D721Med (cell line): ENCODE data around the gene STAB1.

ENCODE experiments used
- DNase-seq: peaks from one replicate; pipeline ENCODE4 v3.0.0; 2011; ENCODE audit warnings: low spot score; ENCODE audit not compliant: insufficient read length
- FAIRE-seq: peaks from 2 replicates; lab custom pipeline; 2011; peaks lifted over from hg19 to GRCh38; lab: Jason Lieb, UNC
- TF ChIP-seq, protein P1 (sequence below): IDR thresholded peaks from 2 replicates; pipeline ENCODE4 v1.5.1; 2012; ENCODE audit warnings: mild to moderate bottlenecking, control low read depth; ENCODE audit not compliant: insufficient read depth; ENCODE audit errors: missing control alignments

Gene STAB1

GRCh38 chr3:52489453-52489852 is 5.7 kb upstream of the STAB1 start:
- FAIRE-seq, result no peak
- TF ChIP-seq, protein P1, sequence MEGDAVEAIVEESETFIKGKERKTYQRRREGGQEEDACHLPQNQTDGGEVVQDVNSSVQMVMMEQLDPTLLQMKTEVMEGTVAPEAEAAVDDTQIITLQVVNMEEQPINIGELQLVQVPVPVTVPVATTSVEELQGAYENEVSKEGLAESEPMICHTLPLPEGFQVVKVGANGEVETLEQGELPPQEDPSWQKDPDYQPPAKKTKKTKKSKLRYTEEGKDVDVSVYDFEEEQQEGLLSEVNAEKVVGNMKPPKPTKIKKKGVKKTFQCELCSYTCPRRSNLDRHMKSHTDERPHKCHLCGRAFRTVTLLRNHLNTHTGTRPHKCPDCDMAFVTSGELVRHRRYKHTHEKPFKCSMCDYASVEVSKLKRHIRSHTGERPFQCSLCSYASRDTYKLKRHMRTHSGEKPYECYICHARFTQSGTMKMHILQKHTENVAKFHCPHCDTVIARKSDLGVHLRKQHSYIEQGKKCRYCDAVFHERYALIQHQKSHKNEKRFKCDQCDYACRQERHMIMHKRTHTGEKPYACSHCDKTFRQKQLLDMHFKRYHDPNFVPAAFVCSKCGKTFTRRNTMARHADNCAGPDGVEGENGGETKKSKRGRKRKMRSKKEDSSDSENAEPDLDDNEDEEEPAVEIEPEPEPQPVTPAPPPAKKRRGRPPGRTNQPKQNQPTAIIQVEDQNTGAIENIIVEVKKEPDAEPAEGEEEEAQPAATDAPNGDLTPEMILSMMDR, result no peak

GRCh38 chr3:52490035-52490938 is 4.9 kb upstream of the STAB1 start:
- no peak for DNase-seq
- FAIRE-seq, result no peak
- TF ChIP-seq, protein P1, result no peak

More at GRCh38 chr3:52489453-52489852, 5.7 kb upstream of the STAB1 start:
- DNase-seq, result no peak

DNA sequence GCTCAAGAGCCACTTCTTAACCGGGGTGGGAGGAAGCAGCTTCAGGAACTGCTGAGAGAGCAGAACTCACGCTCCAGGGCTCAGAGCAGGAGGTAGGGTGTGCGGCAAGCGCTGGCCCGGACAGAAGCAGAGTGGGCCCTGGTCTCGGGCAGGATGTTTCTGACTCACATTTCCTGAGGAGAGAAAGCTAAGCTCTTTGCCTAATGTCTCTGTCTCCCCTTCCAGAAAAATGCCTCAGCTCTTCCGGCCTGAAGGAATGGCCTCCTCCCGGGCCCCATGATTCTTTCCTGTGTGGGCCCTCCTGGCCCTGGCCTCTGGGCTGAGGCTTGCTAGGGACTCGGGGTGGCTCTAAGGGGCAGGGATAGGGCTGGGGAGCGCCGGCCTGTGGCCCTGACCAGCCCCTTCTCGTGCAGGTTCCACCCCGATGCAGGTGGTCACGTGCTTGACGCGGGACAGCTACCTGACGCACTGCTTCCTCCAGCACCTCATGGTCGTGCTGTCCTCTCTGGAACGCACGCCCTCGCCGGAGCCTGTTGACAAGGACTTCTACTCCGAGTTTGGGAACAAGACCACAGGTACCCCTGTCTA is 4.1 kb upstream of the STAB1 start:
- DNase-seq (no peak), FAIRE-seq (no peak)

GRCh38 chr3:52492059-52492458 is 3.1 kb upstream of the STAB1 start:
- TF ChIP-seq, protein P1, result no peak
- no peak for FAIRE-seq
- no peak for DNase-seq

More for the DNA sequence above, 4.1 kb upstream of the STAB1 start:
- TF ChIP-seq, protein P1, result no peak

- FAIRE-seq, result no peak
- DNase-seq, result no peak
- TF ChIP-seq, protein P1, result no peak
Observed at GRCh38 chr3:52493232-52494017, 1.7 kb upstream of the STAB1 start.

DNA sequence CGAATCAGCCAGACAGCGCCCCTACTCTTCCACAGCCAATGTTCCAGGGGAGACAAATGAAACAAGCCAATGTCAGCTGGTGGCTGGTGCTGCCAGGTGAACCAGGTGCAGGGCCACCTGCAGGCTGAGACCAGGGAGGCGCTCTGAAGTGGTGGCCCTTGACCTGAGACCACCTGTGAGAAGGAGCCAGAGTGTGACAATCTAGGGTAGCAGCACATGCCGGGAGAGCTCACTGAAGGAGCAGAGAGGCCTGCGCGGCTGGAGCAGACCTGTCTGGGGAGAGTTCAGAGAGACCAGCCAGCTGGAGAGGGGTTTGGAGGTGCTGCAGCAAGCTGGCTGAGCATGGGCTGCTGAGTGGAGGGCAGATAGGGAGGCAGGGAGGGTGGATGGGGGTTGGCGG is 693 bp upstream of the STAB1 start:
- TF ChIP-seq, protein P1, result no peak
- DNase-seq, result no peak
- FAIRE-seq, result no peak
